SK-N-SH treated with all-trans-retinoic acid at 6 μM for 48 hours (cell line): ENCODE results near the gene NCAM1.

Experiments used
- ARNTL ChIP-seq: fragments of 450-650 bp; formaldehyde crosslinking; IDR thresholded peaks from 2 replicates; pipeline ENCODE4 v1.5.0; 2020; ENCODE audit warnings: low read depth, mild to moderate bottlenecking, moderate library complexity, borderline replicate concordance
- CREB5 ChIP-seq: fragments of 250-450 bp; sonication (Bioruptor Pico); IDR thresholded peaks from 2 replicates; pipeline ENCODE4 v1.5.1; 2020; ENCODE audit warnings: low read depth, mild to moderate bottlenecking, moderate library complexity
- CSDC2 ChIP-seq: fragments of 250-450 bp; sonication (Bioruptor Pico); IDR thresholded peaks from 2 replicates; pipeline ENCODE4 v1.5.0; 2020; ENCODE audit warnings: mild to moderate bottlenecking, moderate library complexity
- TSHZ2 ChIP-seq: fragments of 250-450 bp; sonication (Bioruptor Pico); IDR thresholded peaks from 2 replicates; pipeline ENCODE4 v1.5.0; 2020; ENCODE audit warnings: mild to moderate bottlenecking, moderate library complexity
- ZNF8 ChIP-seq: fragments of 450-650 bp; formaldehyde crosslinking; IDR thresholded peaks from 2 replicates; pipeline ENCODE4 v1.5.0; 2020; ENCODE audit warnings: mild to moderate bottlenecking, moderate library complexity

GRCh38 chr11:113148652-113149051 is 187.4 kb downstream of the NCAM1 start:
- TF ChIP-seq ZNF8 (CRISPR knock-in tag) = no peak
- TF ChIP-seq ARNTL (CRISPR knock-in tag) = no peak
- TF ChIP-seq CSDC2 = no peak
- TF ChIP-seq CREB5 (CRISPR knock-in tag) = no peak
- TF ChIP-seq TSHZ2 (CRISPR knock-in tag) = no peak
